ENCODE results near the gene PLXNA4.
"Not testable (repeated sequence)": the region's sequence is repeated elsewhere in the genome, so short reads cannot be mapped to it uniquely, and the experiment has no call there.

Gene PLXNA4

DNA sequence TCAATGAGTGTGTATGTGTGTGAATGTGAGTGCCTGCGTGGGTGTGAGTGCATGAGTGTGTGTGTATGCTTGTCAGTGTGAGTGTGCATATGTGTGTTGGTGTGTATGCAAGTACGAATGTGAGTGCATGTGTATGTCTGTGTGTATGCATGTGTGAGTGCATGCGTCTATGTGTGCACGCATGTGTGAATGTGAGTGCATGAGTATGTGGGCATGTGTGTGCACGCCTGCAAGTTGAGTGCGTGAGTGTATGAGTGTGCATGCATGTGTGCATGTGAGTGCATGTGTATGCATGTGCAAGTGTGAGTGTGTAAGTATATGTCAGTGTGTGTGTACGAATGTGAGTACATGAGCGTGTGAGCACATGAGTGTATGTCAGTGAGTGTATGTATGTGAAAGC, 399.6 kb downstream of the PLXNA4 start:
- DNase-seq (ENCODE audit: low read depth), result no peak

DNA sequence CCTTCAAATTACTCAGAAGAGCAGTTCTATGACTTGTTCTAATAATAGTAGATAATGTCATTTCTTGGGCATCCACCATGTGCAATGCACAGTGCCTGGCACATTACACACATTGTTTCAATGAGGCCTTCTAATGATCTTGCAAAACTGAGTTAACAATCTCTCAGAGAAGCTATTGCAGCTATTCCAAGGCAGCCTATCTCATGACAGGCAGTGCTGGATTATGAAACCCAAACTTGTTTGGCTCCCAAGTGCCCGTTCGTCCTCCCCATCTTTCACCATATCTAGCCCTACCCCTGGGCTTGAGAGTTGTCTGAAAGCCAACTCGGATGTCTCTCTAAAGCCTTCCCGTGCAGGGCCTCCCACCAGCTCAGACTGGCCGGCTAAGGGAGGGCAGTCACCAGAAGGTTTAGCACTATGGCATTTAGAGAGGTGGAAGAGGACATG, 405.1 kb downstream of the PLXNA4 start:
- DNase-seq (ENCODE audit: low read depth), result no peak

DNA sequence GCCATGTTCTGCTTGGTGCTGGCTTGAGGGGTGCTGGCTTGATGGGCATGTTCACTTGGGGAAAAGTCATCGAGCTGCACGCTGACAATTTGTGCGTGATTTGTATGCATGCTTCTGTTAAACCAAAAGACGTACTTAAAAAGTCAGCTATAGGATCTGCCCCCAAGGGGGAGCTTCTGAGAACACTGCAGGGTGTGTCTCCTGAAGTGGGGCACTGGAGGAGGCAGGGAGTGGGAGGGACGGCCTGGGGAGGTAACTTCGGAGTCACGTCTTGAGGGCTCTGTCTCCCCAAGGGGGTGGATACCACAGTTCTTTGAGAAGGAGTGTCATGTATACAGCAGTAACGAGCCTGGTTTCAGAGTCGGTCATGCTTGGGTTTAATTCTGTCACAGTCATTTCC, 406.5 kb downstream of the PLXNA4 start:
- DNase-seq (ENCODE audit: low read depth), result no peak

DNA sequence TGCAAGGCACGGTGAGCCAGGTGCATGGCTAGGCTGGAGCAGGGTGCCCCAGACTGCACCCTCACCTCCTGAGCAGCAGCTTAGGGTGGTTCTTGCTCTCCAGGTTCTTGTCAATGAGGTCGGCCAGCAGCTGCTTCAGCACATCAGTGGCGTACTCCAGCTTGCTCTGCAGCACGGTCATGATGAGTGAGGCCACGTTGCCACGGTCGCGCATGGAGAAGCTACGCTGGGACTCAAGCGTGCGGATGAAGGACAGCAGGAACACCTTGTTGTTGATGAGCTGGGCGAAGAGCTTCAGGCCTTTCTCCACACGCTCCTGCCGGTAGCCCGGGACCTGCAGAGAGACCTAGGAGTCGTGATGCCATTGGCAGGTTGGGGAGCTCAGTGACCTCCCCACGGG, 408.0 kb downstream of the PLXNA4 start:
- DNase-seq (ENCODE audit: low read depth), result no peak

DNA sequence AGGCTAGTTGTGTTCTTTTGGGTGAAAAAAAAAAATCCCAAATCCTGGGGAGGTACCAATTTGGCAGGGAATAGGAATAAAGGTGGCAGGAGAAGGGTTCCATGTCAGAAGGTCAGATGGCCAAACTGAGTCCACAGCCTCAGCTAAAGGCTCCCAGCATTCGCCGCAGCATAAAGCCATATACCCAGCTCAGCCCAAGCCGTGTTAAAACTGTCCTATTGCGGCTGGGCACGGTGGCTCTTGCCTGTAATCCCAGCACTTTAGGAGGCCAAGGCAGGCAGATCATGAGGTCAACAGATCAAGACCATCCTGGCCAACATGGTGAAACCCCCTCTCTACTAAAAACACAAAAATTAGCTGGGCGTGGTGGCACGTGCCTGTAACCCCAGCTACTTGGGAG, 410.6 kb downstream of the PLXNA4 start:
- DNase-seq (ENCODE audit: low read depth), result not testable (repeated sequence)

DNA sequence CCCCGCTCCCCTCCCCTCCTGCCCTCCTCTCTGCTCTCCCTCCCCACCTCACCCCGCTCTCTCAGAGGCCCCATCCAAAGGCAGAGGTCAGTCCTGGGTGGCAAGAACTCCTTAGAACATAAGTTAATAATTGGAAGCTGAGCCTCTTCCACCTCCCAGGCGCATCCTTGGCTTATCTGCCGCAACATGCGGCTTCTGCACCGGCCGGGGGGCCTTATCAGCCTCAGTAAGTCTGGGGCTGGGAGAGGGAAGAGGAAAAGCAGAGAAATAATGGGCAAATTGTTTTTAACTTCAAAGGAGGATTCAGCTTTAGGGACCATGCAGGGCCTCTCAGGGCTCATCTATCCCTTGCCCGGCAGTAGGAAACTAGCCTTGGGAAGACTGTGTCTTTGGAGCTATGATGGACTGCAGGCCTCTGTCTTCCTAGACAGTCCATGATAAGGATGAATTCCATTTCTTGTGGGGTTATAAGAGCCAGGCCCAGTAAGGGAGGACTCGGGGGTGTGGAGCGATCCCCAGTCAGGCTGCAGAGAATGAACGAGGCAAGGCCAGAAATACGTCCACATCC, 411.6 kb downstream of the PLXNA4 start:
- no peak for DNase-seq (ENCODE audit: low read depth)

DNA sequence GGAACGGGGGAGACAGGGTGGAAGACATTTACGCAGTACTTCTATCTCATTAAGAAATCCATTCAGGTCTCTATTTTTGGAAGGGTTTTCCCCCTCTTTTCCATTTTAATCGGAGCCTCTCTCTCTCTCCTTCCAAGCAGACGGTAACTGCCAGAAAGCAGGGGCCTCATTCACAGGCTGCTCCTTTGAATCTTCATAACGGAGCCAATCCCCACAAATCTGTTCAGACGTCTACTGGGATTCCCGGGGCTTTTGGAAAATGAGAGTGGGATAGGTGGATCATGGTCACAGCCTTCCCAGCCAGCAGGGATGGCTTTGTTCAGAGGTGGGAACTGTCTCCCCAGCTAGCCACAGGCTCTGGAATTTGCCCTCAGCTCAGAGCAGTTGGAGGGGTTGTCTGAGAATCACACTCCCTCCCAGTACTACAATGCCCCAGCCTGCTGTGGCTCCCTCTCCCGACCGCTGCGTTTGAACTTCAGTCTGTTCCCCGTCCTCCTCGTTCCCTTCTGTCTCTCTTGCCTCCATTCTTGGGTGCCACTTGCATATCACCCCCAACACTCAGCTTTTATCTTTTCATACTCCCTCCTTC, 413.6 kb downstream of the PLXNA4 start:
- DNase-seq (ENCODE audit: low read depth), result no peak

DNA sequence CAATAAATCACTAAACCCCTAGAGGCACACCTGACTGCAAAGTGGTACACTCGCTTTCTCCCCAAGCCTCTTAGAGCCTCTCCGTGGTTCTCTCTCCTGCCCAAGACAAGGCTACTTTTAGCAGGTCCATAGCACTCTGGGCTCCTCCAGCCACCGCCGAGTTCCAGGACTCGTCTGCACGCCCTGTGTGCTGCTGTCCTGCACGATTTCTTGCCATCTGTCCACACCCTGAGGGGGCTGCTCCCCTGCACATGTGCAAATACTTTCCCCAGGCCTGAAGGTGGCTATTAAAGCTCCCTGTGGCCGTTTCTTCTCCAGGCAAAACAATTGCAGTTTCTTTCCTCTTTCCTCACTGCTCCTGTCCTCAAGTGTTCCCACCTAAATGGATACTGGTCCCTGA, 414.3 kb downstream of the PLXNA4 start:
- DNase-seq (ENCODE audit: low read depth), result no peak

DNA sequence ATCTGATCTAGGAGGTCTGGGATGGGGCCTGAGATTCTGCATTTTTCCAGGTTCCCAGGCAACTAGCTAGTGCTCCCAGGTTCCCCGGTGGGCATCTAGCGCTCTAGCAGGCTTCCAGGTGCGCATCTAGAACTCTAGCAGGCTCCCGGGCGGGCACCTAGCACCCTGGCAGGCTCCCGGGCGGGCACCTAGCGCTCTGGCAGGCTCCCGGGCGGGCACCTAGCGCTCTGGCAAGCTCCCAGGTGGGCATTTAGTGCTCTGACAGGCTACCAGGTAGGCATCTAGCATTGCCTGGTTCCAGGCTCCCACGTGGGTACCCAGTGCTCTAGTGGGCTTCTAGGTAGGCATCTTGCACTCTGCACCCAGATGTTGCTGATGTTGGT, 414.7 kb downstream of the PLXNA4 start:
- DNase-seq (ENCODE audit: low read depth), result no peak

DNA sequence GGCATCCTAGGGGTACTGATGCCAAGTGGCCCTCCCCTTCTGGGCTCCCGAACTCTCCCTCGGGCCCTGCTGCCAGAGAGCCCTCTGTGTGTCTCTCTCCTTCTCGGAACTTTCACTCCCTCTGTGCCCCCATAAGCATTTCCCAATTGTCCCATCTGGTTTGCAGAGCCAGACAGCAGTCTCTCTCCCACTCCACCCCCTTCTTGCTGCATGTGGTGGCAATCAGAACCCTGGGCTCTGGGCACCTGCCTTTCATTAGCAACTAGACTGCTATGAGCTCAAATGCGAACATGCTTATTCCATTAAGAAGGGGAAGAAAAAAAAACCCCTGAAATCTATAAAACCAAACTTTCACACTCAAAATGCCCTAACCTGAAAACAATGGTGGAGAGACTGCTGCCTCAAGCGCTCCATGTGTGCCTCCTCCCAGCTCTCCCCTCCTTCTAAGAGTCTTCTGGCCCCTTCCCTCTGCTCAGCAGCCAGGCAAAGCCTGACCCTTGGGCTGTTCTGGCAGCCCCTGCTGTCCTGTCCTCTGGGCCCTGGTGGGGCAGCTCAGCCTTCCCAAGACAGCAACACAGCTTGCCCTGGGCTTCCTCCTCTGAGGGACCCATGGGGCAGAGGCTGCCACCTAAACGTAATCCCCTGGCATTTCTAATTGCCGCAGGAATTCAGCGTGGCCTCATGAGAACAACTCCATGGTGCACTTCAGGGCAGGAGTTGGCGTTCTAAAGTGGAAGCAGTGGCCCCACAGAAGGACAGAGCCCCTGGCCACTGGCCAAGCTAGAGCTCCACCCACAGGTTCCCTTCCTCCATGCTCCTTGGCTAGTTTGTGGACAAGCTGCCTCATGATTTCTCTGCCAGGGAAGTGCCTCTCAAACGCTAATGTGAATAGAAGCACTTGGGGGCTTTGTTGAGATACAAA, 415.4 kb downstream of the PLXNA4 start:
- DNase-seq (ENCODE audit: low read depth), result no peak

DNA sequence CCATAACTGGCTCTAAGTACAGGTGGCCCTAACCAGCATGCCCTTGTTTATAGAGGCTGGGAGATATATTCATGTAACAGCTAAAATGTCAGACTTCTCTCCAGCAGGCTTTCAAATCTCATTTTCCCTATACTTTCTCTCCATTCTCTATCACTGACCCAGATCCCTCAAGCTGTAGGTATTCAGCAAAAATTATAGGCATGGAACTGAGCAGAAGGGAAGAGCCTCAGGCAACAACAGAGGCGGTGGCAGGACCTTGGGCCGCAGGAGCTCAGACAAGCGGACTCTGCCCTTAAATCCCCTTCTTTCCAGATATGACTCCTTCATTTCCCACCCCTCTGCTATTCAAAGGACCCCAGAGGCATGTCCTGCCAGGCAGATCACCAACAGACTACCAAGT, 417.4 kb downstream of the PLXNA4 start:
- no peak for DNase-seq (ENCODE audit: low read depth)

DNA sequence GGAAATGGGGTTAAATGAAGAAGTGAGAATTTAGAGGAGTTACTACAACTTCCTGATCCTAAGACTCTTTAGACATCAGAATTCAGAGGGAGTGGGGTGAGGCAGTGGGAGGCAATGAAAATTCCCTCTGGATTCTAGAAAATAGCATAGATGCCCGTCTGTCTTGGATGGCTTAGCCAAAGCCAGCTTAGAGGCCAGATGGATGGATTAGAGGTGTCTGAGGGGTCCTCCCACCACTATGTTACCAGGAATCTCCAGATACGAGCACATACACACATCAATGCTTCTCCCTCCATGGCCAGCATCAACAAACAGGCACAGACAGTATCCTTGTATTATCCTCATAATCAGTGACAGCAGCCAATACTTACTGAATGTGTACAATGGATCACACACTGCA, 418.1 kb downstream of the PLXNA4 start:
- DNase-seq (ENCODE audit: low read depth), result no peak

DNA sequence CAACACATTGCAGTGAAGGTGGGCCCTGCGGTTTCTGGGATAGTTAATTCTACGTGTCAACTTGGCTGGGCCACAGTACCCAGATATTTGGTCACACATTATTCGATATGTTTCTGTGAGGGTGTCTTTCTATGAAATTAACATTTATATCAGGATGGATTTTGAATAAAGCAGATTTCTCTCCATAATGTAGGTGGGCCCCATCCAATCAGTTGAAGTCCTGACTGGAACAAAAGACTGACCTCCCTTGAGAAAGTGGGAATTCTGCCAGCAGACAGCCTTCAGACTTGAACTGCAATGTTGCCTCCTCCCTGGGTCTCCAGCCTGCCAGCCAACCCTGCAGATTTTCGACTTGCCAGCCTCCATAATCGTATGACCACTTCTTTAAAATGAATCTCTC, 420.6 kb downstream of the PLXNA4 start:
- DNase-seq (ENCODE audit: low read depth), result no peak

DNA sequence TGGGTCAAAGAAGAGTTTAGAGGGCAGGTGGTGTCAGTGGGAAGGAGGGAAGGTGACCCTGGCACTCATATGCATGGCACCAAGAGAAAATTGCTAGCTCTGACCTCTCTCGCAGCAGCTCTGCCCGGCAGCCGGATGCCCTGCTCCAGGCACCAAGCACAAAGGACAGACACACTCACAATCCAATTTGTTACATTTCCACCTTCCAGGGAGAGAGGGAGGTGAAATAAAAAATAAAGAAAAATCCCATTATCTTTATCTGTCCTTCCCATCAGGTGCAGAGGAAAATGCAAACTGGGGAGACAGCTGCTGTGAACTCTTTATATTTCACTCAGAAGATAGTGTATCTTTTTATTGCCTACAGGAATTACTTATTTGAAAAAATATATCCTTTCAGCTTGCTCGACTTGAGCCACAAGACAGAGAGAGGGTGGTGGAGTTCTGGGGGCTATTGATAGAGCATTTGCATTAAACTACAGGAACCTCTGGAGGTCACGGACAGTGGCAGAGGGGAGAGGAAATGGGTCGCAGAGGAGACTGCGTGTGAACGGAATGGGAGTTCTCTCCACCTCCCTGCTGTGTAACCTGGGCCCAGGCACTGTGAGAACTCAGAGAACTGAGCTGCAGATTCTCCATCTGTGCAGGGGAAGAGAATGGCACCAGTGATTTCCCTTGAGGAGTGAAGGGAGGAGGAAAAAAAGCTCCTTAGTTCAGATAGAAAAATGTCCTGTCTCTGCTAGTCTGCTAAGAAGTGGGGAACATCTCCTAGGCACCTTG, 421.4 kb downstream of the PLXNA4 start:
- no peak for DNase-seq (ENCODE audit: low read depth)

DNA sequence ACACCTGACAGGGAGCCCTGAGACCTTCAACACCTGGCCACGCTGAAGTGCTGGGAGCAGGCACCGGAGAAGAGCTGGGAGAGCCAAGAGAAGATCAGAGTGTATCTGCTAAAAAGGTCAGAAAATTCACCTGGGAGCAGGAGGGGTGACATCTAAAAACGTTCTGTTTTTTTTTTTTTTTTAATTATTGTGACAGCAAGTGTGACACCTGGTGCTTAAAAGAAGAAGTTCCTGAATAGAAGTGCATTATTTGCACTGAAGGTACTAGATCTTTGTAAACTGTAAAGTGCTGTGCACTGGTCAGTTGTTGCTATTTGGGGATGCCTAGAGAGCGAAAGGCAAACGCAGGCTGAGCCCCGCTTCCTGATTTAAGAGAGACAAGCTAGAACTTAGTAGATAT, 422.0 kb downstream of the PLXNA4 start:
- no peak for DNase-seq (ENCODE audit: low read depth)

DNA sequence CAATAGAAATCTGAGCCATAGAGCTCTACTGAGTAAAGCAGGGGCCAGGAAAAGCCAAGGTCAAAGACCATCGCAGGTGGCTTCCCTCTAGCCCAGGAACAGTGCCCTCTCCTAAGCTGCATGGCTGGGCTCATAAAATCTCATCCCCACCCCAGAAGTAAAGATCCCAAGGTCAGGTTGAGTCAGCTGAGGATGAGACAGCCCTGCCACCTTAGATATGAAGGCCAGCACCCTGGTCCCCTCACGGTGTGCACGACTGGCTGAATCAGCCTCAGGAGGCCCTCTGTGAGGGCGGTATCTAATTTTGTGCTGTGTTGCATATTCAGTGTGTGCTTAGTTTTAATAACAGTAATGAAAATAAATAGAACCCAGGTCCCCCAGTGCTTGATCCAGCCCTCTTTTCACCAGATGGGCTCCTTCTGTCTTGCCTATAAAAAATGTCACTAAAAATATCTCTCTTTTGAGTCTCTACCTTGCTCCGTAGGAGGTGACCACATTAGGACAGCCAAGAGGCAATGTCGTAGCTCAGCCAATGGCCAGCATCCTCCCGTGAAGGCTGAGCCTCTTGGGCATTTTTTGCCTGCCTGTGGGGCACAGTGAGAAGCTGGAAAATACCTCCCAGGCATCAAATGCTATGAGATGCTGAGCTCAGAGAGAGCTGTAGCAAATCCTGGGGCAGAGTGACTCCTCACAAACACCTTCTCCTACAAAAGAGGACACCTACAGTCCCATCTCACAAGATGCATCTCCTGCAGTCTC, 424.0 kb downstream of the PLXNA4 start:
- no peak for DNase-seq (ENCODE audit: low read depth)

DNA sequence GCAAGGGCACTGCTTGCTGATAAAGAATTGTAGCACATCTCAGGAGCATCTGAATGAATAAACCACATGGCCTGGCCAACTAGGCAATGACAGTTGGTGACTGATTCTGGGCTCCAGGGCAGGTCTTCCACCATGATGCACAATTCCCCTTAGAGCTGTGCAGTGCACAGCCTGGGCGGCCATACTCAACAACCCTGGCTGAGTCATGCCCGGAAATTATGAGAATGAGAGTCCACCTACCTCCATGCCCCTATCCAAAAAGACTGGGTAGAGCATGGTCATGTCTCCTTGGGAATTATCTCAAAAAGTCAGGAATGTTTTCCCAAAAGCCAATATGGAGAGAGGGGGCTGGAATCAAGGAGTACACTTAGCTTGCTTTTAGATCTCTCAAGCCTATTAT, 425.6 kb downstream of the PLXNA4 start:
- DNase-seq (ENCODE audit: low read depth), result no peak

DNA sequence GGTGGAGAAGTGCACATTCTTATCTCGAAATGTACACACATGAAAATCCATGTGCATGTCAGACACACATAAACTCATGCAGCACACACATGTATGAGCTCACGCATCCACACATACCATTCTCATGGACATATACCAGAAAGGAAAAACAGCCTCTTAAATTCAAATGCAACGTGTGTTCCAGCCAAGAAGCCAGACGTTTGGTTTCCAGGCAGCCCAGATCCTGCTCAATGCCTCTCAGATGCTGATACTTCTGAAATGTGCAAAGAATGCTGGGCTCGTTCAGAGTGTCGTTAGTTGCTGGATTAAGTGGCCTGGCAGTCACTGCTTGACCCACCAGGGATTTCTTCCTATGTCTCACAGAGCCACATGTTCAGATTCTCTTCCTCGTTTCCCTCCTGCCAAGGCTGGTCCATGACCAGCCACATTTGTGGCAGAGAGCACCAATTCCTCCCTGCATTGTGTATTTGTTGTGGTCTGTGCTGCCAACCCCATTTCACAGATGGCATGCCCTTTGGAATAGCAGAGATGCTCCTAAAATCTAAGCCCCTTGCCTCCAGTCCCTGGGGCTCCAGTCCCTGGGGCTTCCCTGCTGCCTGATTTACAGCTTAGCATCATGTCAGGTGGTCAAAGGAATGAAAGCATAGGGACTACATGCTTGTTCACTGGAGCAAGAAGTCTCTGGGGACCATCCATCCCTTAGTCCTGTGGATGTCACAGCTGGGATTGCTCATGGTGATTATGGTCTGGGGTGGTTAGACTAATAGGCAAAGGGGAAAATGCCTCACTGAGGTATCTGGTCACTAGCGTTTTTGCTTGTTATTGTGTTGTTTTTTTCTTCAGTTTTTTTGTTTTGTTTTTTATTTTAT, 426.6 kb downstream of the PLXNA4 start:
- DNase-seq (ENCODE audit: low read depth), result no peak

DNA sequence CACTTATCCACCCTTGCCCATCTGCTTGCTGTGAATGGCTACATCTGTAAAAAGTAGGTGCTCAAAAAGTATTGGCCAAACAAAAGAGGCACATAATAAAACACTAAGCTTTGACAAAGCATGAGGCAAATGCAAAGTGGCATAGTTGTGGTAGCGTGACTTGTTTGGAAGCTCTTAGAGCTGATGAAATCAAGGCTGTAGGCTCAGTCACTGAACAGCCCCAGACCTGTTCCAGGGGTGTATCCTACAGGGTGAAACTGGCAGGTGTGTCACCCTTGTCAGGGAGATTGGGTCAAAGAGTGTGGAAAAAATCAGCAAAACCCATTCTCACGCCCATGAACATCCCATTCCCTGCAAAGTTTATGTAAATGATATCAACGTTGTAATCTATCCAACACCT, 427.4 kb downstream of the PLXNA4 start:
- DNase-seq (ENCODE audit: low read depth), result no peak

DNA sequence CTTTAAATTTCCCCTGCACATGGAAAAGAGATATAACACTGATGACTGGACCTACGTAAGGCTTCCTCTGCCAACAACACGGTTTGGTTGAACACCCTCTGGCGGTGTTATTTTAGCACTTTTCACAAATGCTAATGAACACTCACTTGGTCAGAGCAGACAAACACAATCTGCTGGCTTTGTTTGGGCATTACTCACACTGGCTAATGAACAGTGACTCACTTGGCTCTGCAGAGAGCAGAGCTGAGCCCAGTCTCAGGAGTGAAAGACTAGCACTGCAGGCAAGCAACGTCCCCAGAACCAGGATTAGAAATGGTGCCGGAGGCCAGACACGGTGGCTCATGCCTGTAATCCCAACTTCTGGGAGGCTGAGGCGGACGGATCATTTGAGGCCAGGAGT, 430.8 kb downstream of the PLXNA4 start:
- no peak for DNase-seq (ENCODE audit: low read depth)

DNA sequence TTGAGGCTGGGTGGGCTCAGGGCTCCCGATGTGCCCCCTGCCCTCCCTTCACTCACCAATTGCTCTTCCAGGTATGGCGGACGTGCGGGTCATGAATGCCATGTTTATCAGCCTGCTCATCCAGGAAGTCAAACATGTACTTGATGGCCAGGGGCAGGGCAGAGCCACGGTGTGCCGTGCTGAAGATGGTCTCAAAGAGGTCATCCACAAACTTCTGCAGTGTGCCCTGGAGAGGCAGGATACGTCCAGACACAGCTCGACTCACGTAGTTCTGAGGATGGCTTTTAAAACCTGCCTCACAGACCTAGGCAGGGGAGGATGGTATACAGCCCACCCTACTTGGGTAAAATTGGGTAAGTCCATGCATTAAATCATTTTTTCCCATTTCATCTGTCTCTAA, 431.2 kb downstream of the PLXNA4 start:
- DNase-seq (ENCODE audit: low read depth), result no peak
